Fibroblast of skin of abdomen (primary cell): ENCODE results near the gene A3GALT2.
"Not testable (repeated sequence)": the region's sequence is repeated elsewhere in the genome, so short reads cannot be mapped to it uniquely, and the experiment has no call there.

Experiments
- DNase-seq: peaks from one replicate; pipeline ENCODE4 v3.0.0-alpha.2; 2013

The A3GALT2 gene

GRCh38 chr1:33292726-33293340 lies 28.1 kb downstream of the A3GALT2 start:
- DNase-seq = no peak

GRCh38 chr1:33290615-33291014 lies 30.3 kb downstream of the A3GALT2 start:
- DNase-seq = not testable (repeated sequence)

GRCh38 chr1:33289858-33290154 lies 31.1 kb downstream of the A3GALT2 start:
- no peak for DNase-seq

- DNase-seq = no peak
These were observed 31.7 kb downstream of the A3GALT2 start for GRCh38 chr1:33288976-33289857.

GRCh38 chr1:33287317-33287716 lies 33.6 kb downstream of the A3GALT2 start:
- no peak for DNase-seq

GRCh38 chr1:33286451-33287185 lies 34.3 kb downstream of the A3GALT2 start:
- no peak for DNase-seq

- no peak for DNase-seq
These were observed 36.8 kb downstream of the A3GALT2 start for GRCh38 chr1:33284049-33284448.

- no peak for DNase-seq
These were observed 38.1 kb downstream of the A3GALT2 start for GRCh38 chr1:33282791-33283190.

GRCh38 chr1:33281554-33282303 lies 39.2 kb downstream of the A3GALT2 start:
- DNase-seq = no peak

GRCh38 chr1:33280091-33280661 lies 40.7 kb downstream of the A3GALT2 start:
- no peak for DNase-seq

- no peak for DNase-seq
These were observed 43.3 kb downstream of the A3GALT2 start for GRCh38 chr1:33277488-33278084.

- no peak for DNase-seq
These were observed 44.2 kb downstream of the A3GALT2 start for GRCh38 chr1:33276573-33277298.

- DNase-seq = no peak
These were observed 45.0 kb downstream of the A3GALT2 start for GRCh38 chr1:33275706-33276572.

GRCh38 chr1:33275195-33275594 lies 45.7 kb downstream of the A3GALT2 start:
- DNase-seq = no peak

- no peak for DNase-seq
These were observed 46.5 kb downstream of the A3GALT2 start for GRCh38 chr1:33274446-33274845.

- no peak for DNase-seq
These were observed 46.9 kb downstream of the A3GALT2 start for GRCh38 chr1:33273961-33274371.

GRCh38 chr1:33273406-33273805 lies 47.5 kb downstream of the A3GALT2 start:
- DNase-seq = no peak

GRCh38 chr1:33272930-33273329 lies 48.0 kb downstream of the A3GALT2 start:
- no peak for DNase-seq

GRCh38 chr1:33272509-33272908 lies 48.4 kb downstream of the A3GALT2 start:
- DNase-seq = no peak
